Stomach smooth muscle (tissue), 2 donors: Measurements from ENCODE around the gene VAC14.

Experiments
- H3K27ac ChIP-seq: one replicate; pipeline ENCODE4 v1.7.0; 2013; ENCODE audit warnings: mild to moderate bottlenecking, low read length, inconsistent platforms
- H3K27me3 ChIP-seq, 2 donors: one replicate each; pipeline ENCODE4 v1.7.0; 2013; ENCODE audit warnings: low read length in 2 of 2; ENCODE audit not compliant: insufficient read depth in 2 of 2, control insufficient read depth in 1 of 2
- H3K36me3 ChIP-seq, 2 donors: one replicate each; pipeline ENCODE4 v1.7.0; 2013; ENCODE audit warnings: low read length in 2 of 2; ENCODE audit not compliant: control insufficient read depth in 2 of 2, insufficient read depth in 2 of 2
- H3K4me1 ChIP-seq: one replicate; pipeline ENCODE4 v1.7.0; 2013; ENCODE audit warnings: low read length; ENCODE audit not compliant: control insufficient read depth, insufficient read depth
- H3K4me3 ChIP-seq, 2 donors: one replicate each; pipeline ENCODE4 v1.7.0; 2013; ENCODE audit warnings: low read length in 2 of 2
- H3K9ac ChIP-seq, 2 donors: one replicate each; pipeline ENCODE4 v1.7.0; 2013; ENCODE audit warnings: low read length in 2 of 2, mild to moderate bottlenecking in 1 of 2
- H3K9me3 ChIP-seq, 2 donors: one replicate each; pipeline ENCODE4 v1.7.0; 2013; ENCODE audit warnings: low read length in 2 of 2; ENCODE audit not compliant: control insufficient read depth in 2 of 2
- donor health status: healthy.
- donor health status: Pancreatic carcinoma.

The VAC14 gene

GRCh38 chr16:70803319-70803718, 2.4 kb upstream of the VAC14 start:
- H3K4me3 ChIP-seq: no peak overlapping the region
- no peak overlapping the region for H3K27ac ChIP-seq

GRCh38 chr16:70801611-70802010, 653 bp upstream of the VAC14 start:
- Histone ChIP-seq H3K9ac (no peak overlapping the region), H3K36me3 (peaks cover 2 to 3% of the 10 kb centered on the region in 2 donors), H3K4me3 (peak overlapping the region in 1 of 2 donors; percentile 85), H3K9me3 (no peaks in the 10 kb centered on the region), H3K27ac (no peak overlapping the region), H3K4me1 (peaks cover 10% of the 10 kb centered on the region), H3K27me3 (peaks cover 0 to 2% of the 10 kb centered on the region in 2 donors)

More at GRCh38 chr16:70803319-70803718, 2.4 kb upstream of the VAC14 start:
- Histone ChIP-seq H3K9ac (no peak overlapping the region), H3K4me1 (peaks cover 10% of the 10 kb centered on the region), H3K27me3 (peaks cover 0 to 11% of the 10 kb centered on the region in 2 donors), H3K9me3 (no peaks in the 10 kb centered on the region), H3K36me3 (peaks cover 0 to 2% of the 10 kb centered on the region in 2 donors)

GRCh38 chr16:70800311-70800710, 647 bp downstream of the VAC14 start:
- H3K36me3 ChIP-seq: peaks cover 2 to 3% of the 10 kb centered on the region in 2 donors
- H3K27ac ChIP-seq: no peak overlapping the region
- peaks cover 0 to 2% of the 10 kb centered on the region in 2 donors for H3K27me3 ChIP-seq
- peak overlapping the region; percentile 85 to 92 for H3K4me3 ChIP-seq
- peak overlapping the region; percentile 84 to 93 for H3K9ac ChIP-seq
- peaks cover 10% of the 10 kb centered on the region for H3K4me1 ChIP-seq
- no peaks in the 10 kb centered on the region for H3K9me3 ChIP-seq

- H3K36me3 ChIP-seq: peaks cover 3 to 6% of the 10 kb centered on the region in 2 donors
- H3K27ac ChIP-seq: no peak overlapping the region
- peaks cover 10% of the 10 kb centered on the region for H3K4me1 ChIP-seq
These were observed 4.7 kb downstream of the VAC14 start for GRCh38 chr16:70796301-70796700.

GRCh38 chr16:70795296-70795912, 5.6 kb downstream of the VAC14 start:
- Histone ChIP-seq H3K9ac (no peak overlapping the region), H3K4me3 (no peak overlapping the region), H3K27me3 (no peaks in the 10 kb centered on the region), H3K9me3 (no peaks in the 10 kb centered on the region), H3K27ac (no peak overlapping the region), H3K36me3 (peaks cover 3 to 6% of the 10 kb centered on the region in 2 donors), H3K4me1 (peaks cover 6% of the 10 kb centered on the region)

More at GRCh38 chr16:70796301-70796700, 4.7 kb downstream of the VAC14 start:
- Histone ChIP-seq H3K4me3 (no peak overlapping the region), H3K9me3 (no peaks in the 10 kb centered on the region), H3K9ac (no peak overlapping the region), H3K27me3 (no peaks in the 10 kb centered on the region)

- Histone ChIP-seq H3K36me3 (peaks cover 3 to 4% of the 10 kb centered on the region in 2 donors), H3K27ac (no peak overlapping the region), H3K4me1 (peaks cover 4% of the 10 kb centered on the region), H3K4me3 (no peak overlapping the region), H3K27me3 (no peaks in the 10 kb centered on the region), H3K9ac (no peak overlapping the region), H3K9me3 (no peaks in the 10 kb centered on the region)
These were observed 7.0 kb downstream of the VAC14 start for GRCh38 chr16:70793851-70794502.

GRCh38 chr16:70790815-70791214, 10.1 kb downstream of the VAC14 start:
- H3K36me3 ChIP-seq: peaks cover 6 to 13% of the 10 kb centered on the region in 2 donors
- H3K4me1 ChIP-seq: peaks cover 3% of the 10 kb centered on the region
- H3K9ac ChIP-seq: no peak overlapping the region
- no peak overlapping the region for H3K4me3 ChIP-seq
- no peaks in the 10 kb centered on the region for H3K27me3 ChIP-seq
- H3K9me3 ChIP-seq: no peaks in the 10 kb centered on the region
- H3K27ac ChIP-seq: no peak overlapping the region

GRCh38 chr16:70789595-70790447, 11.1 kb downstream of the VAC14 start:
- no peak overlapping the region for H3K27ac ChIP-seq
- peaks cover 14 to 21% of the 10 kb centered on the region in 2 donors for H3K36me3 ChIP-seq
- no peak overlapping the region for H3K9ac ChIP-seq
- peaks cover 3% of the 10 kb centered on the region for H3K4me1 ChIP-seq
- H3K27me3 ChIP-seq: no peaks in the 10 kb centered on the region
- no peaks in the 10 kb centered on the region for H3K9me3 ChIP-seq
- no peak overlapping the region for H3K4me3 ChIP-seq

- H3K4me1 ChIP-seq: peaks cover 3% of the 10 kb centered on the region
- H3K9ac ChIP-seq: no peak overlapping the region
These were observed 12.0 kb downstream of the VAC14 start for GRCh38 chr16:70788668-70789594.

More at GRCh38 chr16:70788668-70789594, 12.0 kb downstream of the VAC14 start:
- no peak overlapping the region for H3K4me3 ChIP-seq
- H3K27ac ChIP-seq: no peak overlapping the region
- no peaks in the 10 kb centered on the region for H3K9me3 ChIP-seq
- H3K27me3 ChIP-seq: no peaks in the 10 kb centered on the region
- H3K36me3 ChIP-seq: peaks cover 15 to 28% of the 10 kb centered on the region in 2 donors
